Astrocyte (in vitro differentiated cells and primary cell): Measurements from ENCODE around the gene SHISA2. TPM values are rescaled to one million over a fixed set of nuclear protein-coding genes. Genes with fewer than 3 reads are reported as not detected.

Source experiments
- DNase-seq: peaks from one replicate; pipeline ENCODE4 v3.0.0-alpha.2; 2010; ENCODE audit warnings: low read depth
- FAIRE-seq: peaks from 2 replicates; lab custom pipeline; 2011; peaks lifted over from hg19 to GRCh38; lab: Jason Lieb, UNC
- H2AFZ ChIP-seq: 2 replicates; pipeline ENCODE4 v1.6.0; 2012; ENCODE audit warnings: low read depth, low read length, inconsistent platforms
- H3K27ac ChIP-seq: 2 replicates; pipeline ENCODE4 v1.5.1; 2011; ENCODE audit warnings: low read depth, low read length, inconsistent platforms
- H3K27me3 ChIP-seq: 2 replicates; pipeline ENCODE4 v1.6.0; 2011; ENCODE audit warnings: low read length, inconsistent platforms; ENCODE audit not compliant: insufficient read depth
- H3K36me3 ChIP-seq: 2 replicates; pipeline ENCODE4 v1.5.1; 2011; ENCODE audit warnings: low read length, inconsistent platforms; ENCODE audit not compliant: insufficient read depth
- H3K4me1 ChIP-seq: 2 replicates; pipeline ENCODE4 v1.5.1; 2011; ENCODE audit warnings: low read length, inconsistent platforms; ENCODE audit not compliant: insufficient read depth
- H3K4me2 ChIP-seq: 2 replicates; pipeline ENCODE4 v1.6.0; 2012; ENCODE audit warnings: low read length, inconsistent platforms
- H3K4me3 ChIP-seq: 2 replicates; pipeline ENCODE4 v1.5.1; 2011; ENCODE audit warnings: low read depth, mild to moderate bottlenecking, low read length, inconsistent platforms; ENCODE audit not compliant: insufficient read depth
- H3K79me2 ChIP-seq: 2 replicates; pipeline ENCODE4 v1.6.0; 2012; ENCODE audit warnings: mild to moderate bottlenecking, low read length, inconsistent platforms; ENCODE audit not compliant: insufficient read depth
- H3K9ac ChIP-seq: 2 replicates; pipeline ENCODE4 v1.6.0; 2012; ENCODE audit warnings: mild to moderate bottlenecking, low read length, inconsistent platforms
- H3K9me3 ChIP-seq: 2 replicates; pipeline ENCODE4 v1.5.1; 2012; ENCODE audit warnings: low read depth, mild to moderate bottlenecking, low read length, inconsistent platforms; ENCODE audit not compliant: insufficient read depth
- H4K20me1 ChIP-seq: 2 replicates; pipeline ENCODE4 v1.6.0; 2012; ENCODE audit warnings: low read length, inconsistent platforms; ENCODE audit not compliant: insufficient read depth
- H3K27ac Mint-ChIP-seq: one replicate; pipeline ENCODE4 v1.8.0; 2021; ENCODE audit warnings: mild to moderate bottlenecking, mixed read lengths; ENCODE audit not compliant: unreplicated experiment
- H3K27me3 Mint-ChIP-seq: one replicate; pipeline ENCODE4 v1.8.0; 2021; ENCODE audit warnings: low read depth, mixed read lengths; ENCODE audit not compliant: unreplicated experiment
- H3K36me3 Mint-ChIP-seq: one replicate; pipeline ENCODE4 v1.8.0; 2021; ENCODE audit warnings: low read depth, mixed read lengths; ENCODE audit not compliant: unreplicated experiment
- H3K4me1 Mint-ChIP-seq: one replicate; pipeline ENCODE4 v1.8.0; 2021; ENCODE audit warnings: low read depth, mixed read lengths; ENCODE audit not compliant: unreplicated experiment
- H3K4me3 Mint-ChIP-seq: one replicate; pipeline ENCODE4 v1.8.0; 2021; ENCODE audit warnings: mild to moderate bottlenecking, moderate library complexity, mixed read lengths; ENCODE audit not compliant: unreplicated experiment
- H3K9me3 Mint-ChIP-seq: one replicate; pipeline ENCODE4 v1.8.0; 2021; ENCODE audit warnings: mild to moderate bottlenecking, mixed read lengths; ENCODE audit not compliant: unreplicated experiment
- CTCF ChIP-seq: IDR thresholded peaks from 2 replicates; pipeline ENCODE4 v1.5.1; 2011; ENCODE audit warnings: low read depth, mild to moderate bottlenecking, inconsistent platforms, low read length, moderate library complexity; ENCODE audit not compliant: insufficient read depth
- EZH2 ChIP-seq: IDR thresholded peaks from 2 replicates; pipeline ENCODE4 v1.6.1; 2012; ENCODE audit warnings: mild to moderate bottlenecking, low read length, inconsistent platforms; ENCODE audit not compliant: insufficient read depth
- total RNA-seq: library from RNA; stranded (reverse); gene quantifications from 2 replicates; pipeline ENCODE4 v1.2.1, GENCODE V29; 2021

The SHISA2 gene
- total RNA-seq, 1 donor from 2014 or later: 6.0 TPM

DNA sequence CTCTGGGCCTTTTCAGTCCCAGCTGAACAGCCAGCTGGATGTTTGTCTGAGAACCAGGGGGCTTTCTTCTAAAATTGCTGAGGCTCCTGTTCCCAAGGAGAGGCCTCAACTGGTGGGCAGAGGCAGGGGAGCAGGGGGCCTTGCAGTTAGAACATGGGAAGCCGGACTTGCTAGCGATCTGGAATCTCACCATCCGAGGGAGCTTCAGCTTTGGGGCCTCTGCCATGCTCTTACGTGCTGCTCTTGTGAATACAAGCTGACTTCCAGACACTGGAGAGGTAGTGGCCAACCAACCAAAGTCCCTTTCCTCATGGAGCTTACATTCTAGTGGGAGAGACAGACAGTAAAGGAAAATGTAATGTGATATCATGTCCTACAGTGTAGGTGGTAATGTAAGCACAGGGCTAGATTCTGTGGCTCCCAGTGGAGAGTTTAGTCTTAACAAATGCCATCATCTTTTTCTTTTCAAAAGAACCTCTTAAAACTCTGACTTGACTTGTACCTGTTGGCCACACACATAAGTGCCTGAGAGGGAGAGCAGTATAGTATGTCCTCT is 22.2 kb downstream of the SHISA2 start:
- H3K4me1 ChIP-seq: peaks cover 3% of the 10 kb centered on the region
- H3K4me2 ChIP-seq: no peak overlapping the region
- peaks cover 9% of the 10 kb centered on the region for H3K27me3 Mint-ChIP-seq
- no peak for TF ChIP-seq EZH2
- no peak for TF ChIP-seq CTCF
- H3K27ac Mint-ChIP-seq: no peak overlapping the region
- no peaks in the 10 kb centered on the region for H3K9me3 ChIP-seq
- no peak overlapping the region for H3K4me3 Mint-ChIP-seq
- no peak overlapping the region for H3K4me3 ChIP-seq
- no peaks in the 10 kb centered on the region for H4K20me1 ChIP-seq
- no peak for FAIRE-seq
- H3K36me3 Mint-ChIP-seq: no peaks in the 10 kb centered on the region
- H3K9ac ChIP-seq: no peak overlapping the region
- DNase-seq: no peak
- H3K79me2 ChIP-seq: no peaks in the 10 kb centered on the region
- peaks cover 15% of the 10 kb centered on the region for H3K9me3 Mint-ChIP-seq
- H3K27ac ChIP-seq: no peak overlapping the region
- no peaks in the 10 kb centered on the region for H3K4me1 Mint-ChIP-seq
- no peaks in the 10 kb centered on the region for H3K27me3 ChIP-seq
- H2AFZ ChIP-seq: no peak overlapping the region
- H3K36me3 ChIP-seq: no peaks in the 10 kb centered on the region

DNA sequence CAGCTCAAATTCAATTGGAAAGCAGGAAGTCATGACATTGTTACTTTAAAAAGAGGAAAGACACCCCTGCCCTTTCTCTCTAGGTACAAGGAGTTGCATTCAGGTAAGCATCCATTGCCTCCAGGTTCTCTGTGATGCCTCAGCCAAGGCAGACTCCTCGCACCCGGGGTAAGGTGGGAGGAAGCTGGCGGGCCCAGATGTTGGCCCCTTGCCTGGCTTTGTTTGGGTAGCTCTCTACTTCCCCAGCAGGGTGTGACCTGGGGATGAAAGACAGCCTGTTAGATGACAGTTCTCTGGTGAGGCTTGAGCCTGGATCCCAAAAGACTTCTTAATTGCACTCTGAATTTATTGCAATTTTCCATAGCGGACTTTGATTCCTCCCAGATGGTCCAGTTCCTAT is 25.6 kb downstream of the SHISA2 start:
- H3K36me3 ChIP-seq: no peaks in the 10 kb centered on the region
- H3K27me3 ChIP-seq: no peaks in the 10 kb centered on the region
- peaks cover 26% of the 10 kb centered on the region for H3K4me1 ChIP-seq
- H2AFZ ChIP-seq: no peak overlapping the region
- Mint-ChIP-seq H3K27ac (no peak overlapping the region), H3K4me1 (peaks cover 18% of the 10 kb centered on the region), H3K27me3 (peaks cover 7% of the 10 kb centered on the region), H3K36me3 (no peaks in the 10 kb centered on the region), H3K4me3 (no peak overlapping the region), H3K9me3 (peaks cover 10% of the 10 kb centered on the region)
- DNase-seq (no peak), FAIRE-seq (no peak)
- H3K79me2 ChIP-seq: no peaks in the 10 kb centered on the region
- no peaks in the 10 kb centered on the region for H4K20me1 ChIP-seq
- no peak overlapping the region for H3K27ac ChIP-seq
- no peak overlapping the region for H3K4me3 ChIP-seq
- no peak overlapping the region for H3K9ac ChIP-seq
- no peak overlapping the region for H3K4me2 ChIP-seq
- no peak for TF ChIP-seq EZH2
- TF ChIP-seq CTCF: no peak
- no peaks in the 10 kb centered on the region for H3K9me3 ChIP-seq

DNA sequence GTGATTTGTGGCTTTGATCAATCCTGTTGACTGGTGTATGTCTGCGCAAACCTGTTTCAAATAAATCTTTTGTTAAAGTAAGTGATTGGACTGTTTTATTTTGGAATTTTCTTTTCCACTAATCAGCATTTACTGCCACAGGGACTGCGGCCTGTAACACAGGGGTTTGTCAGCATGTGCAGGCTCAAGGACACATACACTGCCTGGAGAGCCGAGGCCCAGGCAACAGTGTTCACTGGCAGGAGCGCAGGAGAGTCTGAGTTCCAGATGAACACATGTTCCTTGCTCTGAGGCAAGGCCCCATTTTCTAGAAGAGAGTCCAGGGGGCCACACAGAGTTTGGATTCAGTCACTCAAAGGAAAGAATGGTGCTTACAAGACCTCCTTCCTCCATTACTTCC is 26.0 kb downstream of the SHISA2 start:
- FAIRE-seq (no peak), DNase-seq (no peak)
- Histone ChIP-seq H3K27me3 (no peaks in the 10 kb centered on the region), H2AFZ (no peak overlapping the region), H3K4me2 (no peak overlapping the region), H4K20me1 (no peaks in the 10 kb centered on the region), H3K9ac (no peak overlapping the region), H3K27ac (no peak overlapping the region), H3K9me3 (no peaks in the 10 kb centered on the region), H3K4me1 (peaks cover 30% of the 10 kb centered on the region), H3K4me3 (no peak overlapping the region), H3K79me2 (no peaks in the 10 kb centered on the region), H3K36me3 (no peaks in the 10 kb centered on the region)
- TF ChIP-seq EZH2 (no peak), CTCF (no peak)
- H3K36me3 Mint-ChIP-seq: no peaks in the 10 kb centered on the region
- no peak overlapping the region for H3K4me3 Mint-ChIP-seq
- H3K4me1 Mint-ChIP-seq: peaks cover 22% of the 10 kb centered on the region
- peaks cover 7% of the 10 kb centered on the region for H3K27me3 Mint-ChIP-seq
- H3K27ac Mint-ChIP-seq: peak overlapping the region; percentile 20
- H3K9me3 Mint-ChIP-seq: peaks cover 6% of the 10 kb centered on the region
